Measurements from ENCODE around the gene SMYD3. TPM values are rescaled to one million over a fixed set of nuclear protein-coding genes. Genes with fewer than 3 reads are reported as not detected.

SMYD3 gene
- total RNA-seq, 1 experiment from 2014 or later: 17.4 TPM

DNA sequence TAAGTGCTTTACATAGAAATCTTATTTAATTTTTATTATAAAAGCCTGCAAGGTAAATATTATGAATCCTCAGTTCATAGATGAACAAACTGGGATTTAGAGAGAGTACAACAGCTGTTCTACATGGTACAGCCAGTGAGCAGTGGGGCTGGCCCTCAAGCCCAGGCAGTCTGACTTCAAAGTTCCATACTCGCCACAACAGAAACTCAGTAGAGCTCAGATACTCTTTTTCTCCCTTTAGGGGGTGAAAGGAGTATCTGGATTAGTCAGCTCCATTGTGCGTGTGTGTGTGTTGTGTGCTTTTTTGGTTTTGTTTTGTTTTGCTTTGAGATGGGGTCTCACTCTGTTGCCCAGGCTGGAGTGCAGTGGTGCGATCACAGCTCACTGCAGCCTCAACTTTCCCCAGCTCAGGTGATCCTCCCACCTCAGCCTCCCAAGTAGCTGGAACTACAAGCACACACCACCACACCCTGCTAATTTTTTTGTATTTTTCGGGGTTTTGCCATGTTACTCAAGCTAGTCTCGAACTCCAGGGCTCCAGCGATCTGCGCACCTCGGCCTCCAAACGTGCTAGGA, 378.5 kb downstream of the SMYD3 start:
- ChIA-PET POLR2A (no interaction called here), CTCF (no interaction called here)
- H3K4me3 ChIP-seq (ENCODE audit: low read depth in 2 of 2, low read length in 2 of 2): no peak overlapping the region
- ATAC-seq (no peak), DNase-seq (ENCODE audit: low read depth, low spot score) (no peak)
- in situ Hi-C loops (cut with HindIII; ENCODE audit: low pct_unique_long_range_greater_than_20kb, low sequenced_read_pairs): no loop called here
- H3K27me3 ChIP-seq (ENCODE audit: control insufficient read depth, insufficient read depth, low read length): no peaks in the 10 kb centered on the region
- no peaks in the 10 kb centered on the region for H3K36me3 ChIP-seq (ENCODE audit: control insufficient read depth, insufficient read depth, low read length)
- no peak overlapping the region for H3K27ac ChIP-seq (ENCODE audit: low read length)
- H3K4me1 ChIP-seq (ENCODE audit: control insufficient read depth, insufficient read depth, low read length): no peaks in the 10 kb centered on the region
- no peaks in the 10 kb centered on the region for H3K9me3 ChIP-seq (ENCODE audit: control insufficient read depth, insufficient read depth, low read depth, low read length)
- no TSS peak for BruUV-seq (replicated peaks)
- TF ChIP-seq CTCF (IDR thresholded peaks at IDR 0.05) (no peak), TCF7L2 (IDR thresholded peaks at IDR 0.05; ENCODE audit: low read depth, low read length) (no peak), REST (IDR thresholded peaks at IDR 0.05; ENCODE audit: insufficient read depth in 1 of 2, low read depth in 2 of 2, low read length in 1 of 2) (no peak), SIN3A (IDR thresholded peaks at IDR 0.05; ENCODE audit: borderline replicate concordance, insufficient read depth, low read depth, low read length) (no peak), POLR2AphosphoS5 (IDR thresholded peaks at IDR 0.05; ENCODE audit: low read depth, low read length) (no peak)
- intact Hi-C loops (cut with micrococcal nuclease; ENCODE audit: unreplicated experiment): no loop called here

DNA sequence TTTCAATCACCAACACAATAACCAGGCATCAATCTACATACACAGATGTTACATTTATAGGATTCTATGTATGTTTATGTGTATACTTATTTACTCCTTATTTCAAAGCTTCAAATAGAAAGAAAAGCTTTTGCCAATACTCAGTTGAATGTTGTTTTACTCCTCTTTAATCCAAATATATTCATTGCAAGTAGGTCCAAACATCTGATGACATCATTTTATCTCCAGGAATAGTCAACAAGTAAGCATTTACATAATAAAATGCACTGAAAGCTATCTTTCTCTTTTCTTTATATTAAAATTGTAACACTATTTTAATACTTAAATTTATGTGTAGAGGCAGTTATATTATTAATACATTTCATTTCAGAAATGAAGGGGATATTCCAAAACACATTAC, 380.5 kb downstream of the SMYD3 start:
- ChIA-PET POLR2A (no interaction called here), CTCF (no interaction called here)
- no peak overlapping the region for H3K4me3 ChIP-seq (ENCODE audit: low read depth in 2 of 2, low read length in 2 of 2)
- H3K9me3 ChIP-seq (ENCODE audit: control insufficient read depth, insufficient read depth, low read depth, low read length): no peaks in the 10 kb centered on the region
- no peaks in the 10 kb centered on the region for H3K27me3 ChIP-seq (ENCODE audit: control insufficient read depth, insufficient read depth, low read length)
- no peak for ATAC-seq
- intact Hi-C loops (cut with micrococcal nuclease; ENCODE audit: unreplicated experiment) (no loop called here), in situ Hi-C loops (cut with HindIII; ENCODE audit: low pct_unique_long_range_greater_than_20kb, low sequenced_read_pairs) (no loop called here)
- no TSS peak for BruUV-seq (replicated peaks)
- no peaks in the 10 kb centered on the region for H3K36me3 ChIP-seq (ENCODE audit: control insufficient read depth, insufficient read depth, low read length)
- H3K4me1 ChIP-seq (ENCODE audit: control insufficient read depth, insufficient read depth, low read length): no peaks in the 10 kb centered on the region
- no peak for DNase-seq (ENCODE audit: low read depth, low spot score)
- H3K27ac ChIP-seq (ENCODE audit: low read length): no peak overlapping the region
- TF ChIP-seq REST (IDR thresholded peaks at IDR 0.05; ENCODE audit: insufficient read depth in 1 of 2, low read depth in 2 of 2, low read length in 1 of 2) (no peak), POLR2AphosphoS5 (IDR thresholded peaks at IDR 0.05; ENCODE audit: low read depth, low read length) (no peak), CTCF (IDR thresholded peaks at IDR 0.05) (no peak), TCF7L2 (IDR thresholded peaks at IDR 0.05; ENCODE audit: low read depth, low read length) (no peak), SIN3A (IDR thresholded peaks at IDR 0.05; ENCODE audit: borderline replicate concordance, insufficient read depth, low read depth, low read length) (no peak)

Data from Panc1 (cell line).